Hepatocyte (in vitro differentiated cells): ENCODE results near the gene NBR1. TPM values are rescaled to one million over a fixed set of nuclear protein-coding genes. Genes with fewer than 3 reads are reported as not detected.

Experiments
- DNase-seq: peaks from one replicate; pipeline ENCODE4 v3.0.0-alpha.2; 2016; ENCODE audit warnings: low spot score
- H2AFZ ChIP-seq: fragments of 200-600 bp; sonication (generic); 2 replicates; pipeline ENCODE4 v1.6.0; 2016; ENCODE audit warnings: antibody characterized with exemption, mild to moderate bottlenecking
- H3K27ac ChIP-seq: fragments of 200-600 bp; sonication (generic); 2 replicates; pipeline ENCODE4 v1.5.1; 2016; ENCODE audit warnings: mild to moderate bottlenecking
- H3K27me3 ChIP-seq: fragments of 200-600 bp; sonication (generic); 2 replicates; pipeline ENCODE4 v1.6.1; 2016
- H3K36me3 ChIP-seq: fragments of 200-600 bp; sonication (generic); replicated peaks from 2 replicates; pipeline ENCODE4 v1.5.1; 2016; ENCODE audit warnings: low read depth; ENCODE audit not compliant: insufficient read depth
- H3K4me1 ChIP-seq: fragments of 200-600 bp; sonication (generic); 2 replicates; pipeline ENCODE4 v1.5.1; 2016; ENCODE audit warnings: mild to moderate bottlenecking, moderate library complexity; ENCODE audit not compliant: insufficient read depth
- H3K4me2 ChIP-seq: fragments of 200-600 bp; sonication (generic); 2 replicates; pipeline ENCODE4 v1.6.0; 2016
- H3K4me3 ChIP-seq: fragments of 200-600 bp; sonication (generic); 2 replicates; pipeline ENCODE4 v1.5.1; 2016; ENCODE audit warnings: mild to moderate bottlenecking
- H3K79me2 ChIP-seq: fragments of 200-600 bp; sonication (generic); 2 replicates; pipeline ENCODE4 v1.6.0; 2017; ENCODE audit warnings: mild to moderate bottlenecking
- H3K9me2 ChIP-seq: fragments of 200-600 bp; sonication (generic); replicated peaks from 2 replicates; pipeline ENCODE4 v1.6.0; 2017; ENCODE audit warnings: mild to moderate bottlenecking; ENCODE audit not compliant: insufficient read depth
- H3K9me3 ChIP-seq: fragments of 200-600 bp; sonication (generic); 2 replicates; pipeline ENCODE4 v1.5.1; 2016; ENCODE audit warnings: low read depth, mild to moderate bottlenecking
- H4K20me1 ChIP-seq: fragments of 200-600 bp; sonication (generic); 2 replicates; pipeline ENCODE4 v1.6.0; 2016; ENCODE audit warnings: mild to moderate bottlenecking; ENCODE audit not compliant: insufficient read depth, poor library complexity, severe bottlenecking
- EZH2 ChIP-seq: fragments of 200-600 bp; sonication (generic); IDR thresholded peaks from 2 replicates; pipeline ENCODE4 v1.6.1; 2016; ENCODE audit warnings: antibody characterized with exemption, mild to moderate bottlenecking, borderline replicate concordance
- EZH2phosphoT487 ChIP-seq: fragments of 200-600 bp; sonication (generic); IDR thresholded peaks from one replicate; pipeline ENCODE4 v1.6.1; 2018; ENCODE audit warnings: antibody characterized with exemption, mild to moderate bottlenecking, low read depth, moderate library complexity; ENCODE audit not compliant: unreplicated experiment, severe bottlenecking
- WGBS: methylation state at CpG from one replicate; pipeline ENCODE4 v1.1.6; 2016; ENCODE audit warnings: low lambda C conversion rate; ENCODE audit errors: missing lambda C conversion rate; 5-methylcytosine and 5-hydroxymethylcytosine counted together
- polyA plus RNA-seq: library from polyadenylated mRNA; unstranded; fragments of >200 nt; fragmentation: Nextera tagmentation; extraction: Ambion mirVana; gene quantifications from 2 replicates; pipeline ENCODE4 v1.2.1, GENCODE V29; 2016
- total RNA-seq: library from RNA; depleted of rRNA; stranded (reverse); fragments of >200 nt; gene quantifications from 2 replicates; pipeline ENCODE4 v1.2.3, GENCODE V29; 2014
- TF ChIP-seq, protein P1 (sequence below): fragments of 200-600 bp; sonication (generic); IDR thresholded peaks from 2 replicates; pipeline ENCODE4 v1.5.1; 2016; ENCODE audit warnings: antibody characterized with exemption, mild to moderate bottlenecking; ENCODE audit not compliant: poor library complexity

NBR1 gene
- total and polyA plus RNA-seq, 2 experiments from 2014 or later: 37.7 to 82.4 TPM

DNA sequence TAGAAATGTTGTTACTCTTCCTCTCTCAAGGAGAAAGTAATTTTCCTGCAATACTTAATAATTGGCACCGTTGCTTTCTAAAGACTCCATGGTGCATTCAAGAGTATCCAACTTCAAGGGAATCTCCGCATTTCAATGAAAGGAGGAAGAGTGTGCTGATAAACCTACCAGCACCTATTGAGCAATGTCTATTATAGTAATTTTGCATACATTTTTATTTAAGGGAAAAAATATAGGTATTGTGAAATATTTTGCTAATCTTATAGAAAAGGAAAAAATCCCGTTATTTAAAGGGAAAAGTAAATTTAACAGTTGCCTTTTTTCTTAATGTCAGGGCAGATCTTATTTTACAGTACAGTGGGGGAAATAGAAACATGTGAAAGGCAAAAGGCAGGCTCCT lies 39.6 kb downstream of the NBR1 start:
- peak overlapping the region; percentile 91 for H3K27ac ChIP-seq
- peaks cover 3% of the 10 kb centered on the region for H3K36me3 ChIP-seq
- no peak overlapping the region for H3K4me3 ChIP-seq
- no peak overlapping the region for H2AFZ ChIP-seq
- no peaks in the 10 kb centered on the region for H4K20me1 ChIP-seq
- peaks cover 19% of the 10 kb centered on the region for H3K4me1 ChIP-seq
- H3K9me3 ChIP-seq: no peaks in the 10 kb centered on the region
- H3K27me3 ChIP-seq: no peaks in the 10 kb centered on the region
- no peak for DNase-seq
- peaks cover 4% of the 10 kb centered on the region for H3K79me2 ChIP-seq
- 80% methylated on average over 3 of the region's 3 CpGs for WGBS
- H3K4me2 ChIP-seq: peak overlapping the region; percentile 93
- no peaks in the 10 kb centered on the region for H3K9me2 ChIP-seq
- TF ChIP-seq, protein P1, sequence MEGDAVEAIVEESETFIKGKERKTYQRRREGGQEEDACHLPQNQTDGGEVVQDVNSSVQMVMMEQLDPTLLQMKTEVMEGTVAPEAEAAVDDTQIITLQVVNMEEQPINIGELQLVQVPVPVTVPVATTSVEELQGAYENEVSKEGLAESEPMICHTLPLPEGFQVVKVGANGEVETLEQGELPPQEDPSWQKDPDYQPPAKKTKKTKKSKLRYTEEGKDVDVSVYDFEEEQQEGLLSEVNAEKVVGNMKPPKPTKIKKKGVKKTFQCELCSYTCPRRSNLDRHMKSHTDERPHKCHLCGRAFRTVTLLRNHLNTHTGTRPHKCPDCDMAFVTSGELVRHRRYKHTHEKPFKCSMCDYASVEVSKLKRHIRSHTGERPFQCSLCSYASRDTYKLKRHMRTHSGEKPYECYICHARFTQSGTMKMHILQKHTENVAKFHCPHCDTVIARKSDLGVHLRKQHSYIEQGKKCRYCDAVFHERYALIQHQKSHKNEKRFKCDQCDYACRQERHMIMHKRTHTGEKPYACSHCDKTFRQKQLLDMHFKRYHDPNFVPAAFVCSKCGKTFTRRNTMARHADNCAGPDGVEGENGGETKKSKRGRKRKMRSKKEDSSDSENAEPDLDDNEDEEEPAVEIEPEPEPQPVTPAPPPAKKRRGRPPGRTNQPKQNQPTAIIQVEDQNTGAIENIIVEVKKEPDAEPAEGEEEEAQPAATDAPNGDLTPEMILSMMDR: no peak

DNA sequence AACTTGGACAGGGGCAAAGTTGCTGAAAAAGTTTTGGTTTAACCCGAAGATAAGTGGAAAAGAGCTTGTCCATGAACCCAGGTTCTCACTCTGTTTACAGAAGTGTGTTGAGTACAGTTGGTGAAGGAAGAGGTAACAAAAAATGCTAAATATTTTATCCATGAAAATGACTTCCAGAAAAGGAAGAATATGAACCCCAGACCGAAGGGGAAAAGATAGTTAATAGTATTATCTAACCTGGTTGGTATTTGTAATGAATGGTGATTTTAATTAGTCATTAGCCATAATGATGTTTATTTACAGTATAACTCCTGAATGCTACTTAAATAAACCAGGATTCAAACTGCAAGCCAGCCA lies 40.1 kb downstream of the NBR1 start:
- Histone ChIP-seq H3K79me2 (peaks cover 4% of the 10 kb centered on the region), H3K36me3 (peaks cover 2% of the 10 kb centered on the region), H3K9me2 (no peaks in the 10 kb centered on the region), H3K4me1 (peaks cover 23% of the 10 kb centered on the region), H4K20me1 (no peaks in the 10 kb centered on the region), H3K27me3 (no peaks in the 10 kb centered on the region), H2AFZ (peak overlapping the region; percentile 58), H3K27ac (peak overlapping the region; percentile 91), H3K9me3 (no peaks in the 10 kb centered on the region), H3K4me3 (peak overlapping the region; percentile 31), H3K4me2 (peak overlapping the region; percentile 93)
- 62% methylated on average over 2 of the region's 2 CpGs for WGBS
- no peak for DNase-seq
- TF ChIP-seq EZH2 (no peak), EZH2phosphoT487 (no peak)
- TF ChIP-seq, protein P1: no peak

DNA sequence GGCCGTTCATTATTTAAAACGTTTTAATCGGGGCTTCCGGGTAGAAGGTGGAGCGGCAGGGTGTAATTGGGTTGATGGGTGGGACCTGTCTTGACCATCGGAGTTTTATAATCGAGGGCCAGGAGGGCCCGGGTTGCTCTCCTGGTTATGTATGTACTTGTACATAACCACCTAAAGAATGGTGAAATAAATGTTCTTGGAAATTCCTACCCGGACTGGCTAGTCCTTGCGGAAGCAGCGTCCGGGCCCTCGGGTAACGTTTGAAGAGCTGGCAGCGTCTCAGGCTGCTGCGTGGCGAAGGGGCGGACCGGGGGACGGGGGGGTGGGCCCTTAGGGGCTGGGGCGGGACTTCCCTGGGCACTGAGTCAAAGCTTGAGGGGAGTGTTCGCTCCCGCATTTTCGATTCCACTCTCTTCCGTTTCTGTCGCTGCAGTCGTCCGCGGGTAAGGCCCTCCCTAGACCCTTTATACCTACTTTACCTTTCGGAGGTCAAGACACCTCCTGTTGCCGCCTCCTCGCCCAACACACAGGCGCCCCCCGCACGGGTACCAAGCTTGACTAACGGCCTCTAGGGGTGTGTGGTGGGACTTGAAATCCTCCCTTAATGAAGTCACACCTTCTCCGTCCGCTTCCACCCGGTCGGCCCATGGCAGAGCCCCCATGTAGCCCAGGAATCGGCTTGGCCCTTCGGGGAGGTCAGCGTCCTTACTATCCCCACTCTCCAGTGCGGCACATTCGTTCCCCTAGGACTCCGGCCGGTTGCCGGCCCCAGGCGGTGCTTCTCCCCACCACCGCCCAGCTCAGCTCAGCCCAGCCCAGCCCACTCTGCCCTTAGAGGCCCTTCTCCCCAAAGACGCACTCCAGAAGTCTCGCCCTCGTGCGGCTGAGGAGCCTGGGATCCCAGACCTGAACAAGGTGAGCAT lies 40.7 kb downstream of the NBR1 start, which contains the start of gene TMEM106A:
Gene TMEM106A, plus strand, starts transcription at position 396 of the 923 bp plus-strand sequence. CDS start 1,167 bp downstream, outside the sequence.
- Histone ChIP-seq H3K4me3 (peak within 1 kb of the TSS; percentile 31), H3K9me2 (no peaks in the 10 kb centered on the region), H3K79me2 (peaks cover 4% of the 10 kb centered on the region), H3K36me3 (no peaks in the 10 kb centered on the region), H3K4me2 (peak within 1 kb of the TSS; percentile 93), H3K27ac (peak within 1 kb of the TSS; percentile 91), H3K4me1 (peaks cover 27% of the 10 kb centered on the region), H2AFZ (peak within 1 kb of the TSS; percentile 81), H4K20me1 (no peaks in the 10 kb centered on the region), H3K27me3 (no peaks in the 10 kb centered on the region), H3K9me3 (no peaks in the 10 kb centered on the region)
- DNase-seq: peak; percentile 92
- 2% methylated on average over 48 of the region's 54 CpGs for WGBS
- TF ChIP-seq EZH2phosphoT487 (no peak), EZH2 (no peak)
- TF ChIP-seq, protein P1: no peak
